Hypothalamus (tissue), 51 donors: ENCODE results near the gene MYOG.

Source experiments
- DNase-seq, 51 donors: peaks; one replicate each; lab custom pipeline; 2025; lab: John Stamatoyannopoulos, UW

The MYOG gene

DNA sequence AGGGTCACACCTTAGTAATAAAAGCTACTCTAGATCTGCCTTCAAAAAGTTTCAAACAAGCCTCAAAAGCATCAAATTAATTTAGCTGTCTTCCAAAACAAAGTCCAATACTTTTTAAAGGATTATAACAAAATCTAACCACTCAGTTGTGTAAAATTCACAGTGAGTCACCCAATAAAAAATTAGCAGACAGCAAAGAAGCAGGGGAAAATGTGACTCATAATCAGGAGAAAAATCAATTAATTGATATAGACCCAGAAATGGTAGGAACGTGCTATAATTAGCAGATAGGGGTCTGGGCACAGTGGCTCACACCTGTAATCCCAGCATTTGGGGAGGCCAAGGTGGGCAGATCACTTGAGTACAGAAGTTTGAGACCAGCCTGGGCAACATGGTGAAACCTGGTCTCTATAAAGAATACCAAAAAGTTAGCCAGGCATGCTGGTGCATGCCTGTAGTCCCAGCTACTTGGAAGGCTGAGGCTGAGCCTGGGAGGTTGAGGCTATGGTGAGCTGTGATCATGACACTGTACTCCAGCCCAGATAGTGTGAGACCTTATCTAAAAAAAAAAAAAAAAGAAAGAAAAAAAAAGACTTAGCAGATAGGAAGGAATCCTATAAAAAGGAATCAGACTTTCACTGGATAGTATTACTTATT lies 8.1 kb upstream of the MYOG start:
- DNase-seq = no peak

DNA sequence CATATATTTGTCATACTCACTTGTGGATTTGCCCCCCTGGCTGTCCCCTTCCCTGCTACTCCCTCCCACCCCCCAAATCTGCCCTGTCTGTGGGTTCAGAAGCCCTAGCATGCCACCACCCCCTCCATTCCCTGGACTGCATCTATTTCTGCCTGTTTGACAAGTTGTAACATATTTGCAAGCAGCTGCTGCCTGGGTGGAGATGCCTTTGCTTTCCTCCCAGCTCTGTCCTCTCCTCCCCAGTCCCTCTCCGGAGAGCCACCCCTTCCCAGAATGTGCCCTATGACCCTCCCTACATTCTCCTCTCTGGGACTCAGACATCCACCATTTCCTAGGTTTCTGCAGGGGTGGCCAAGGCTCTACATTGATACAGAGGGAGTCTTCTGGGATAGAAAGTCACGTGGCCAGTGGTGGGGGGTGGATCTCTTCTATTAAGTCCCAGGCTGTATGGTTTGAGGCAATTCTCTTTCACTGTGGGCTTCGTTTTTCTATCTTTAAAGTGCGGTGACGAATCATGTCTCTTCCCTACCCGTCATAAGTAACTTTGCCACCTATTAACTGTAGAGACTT lies 6.0 kb upstream of the MYOG start:
- no peak for DNase-seq

DNA sequence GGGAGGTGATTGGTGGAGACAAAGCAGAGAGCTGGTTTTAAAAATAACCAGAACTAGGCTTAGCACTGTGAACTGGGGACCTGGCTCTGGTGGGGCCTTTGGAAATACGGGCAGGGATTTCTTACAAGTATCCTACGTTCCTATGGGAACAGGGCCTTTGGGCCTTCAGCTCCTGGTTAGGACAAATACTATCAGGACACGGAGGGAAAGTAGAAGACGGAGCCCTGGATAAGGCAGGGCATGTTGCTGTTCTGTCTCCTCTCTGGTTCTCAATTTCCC lies 5.3 kb upstream of the MYOG start:
- DNase-seq = no peak

DNA sequence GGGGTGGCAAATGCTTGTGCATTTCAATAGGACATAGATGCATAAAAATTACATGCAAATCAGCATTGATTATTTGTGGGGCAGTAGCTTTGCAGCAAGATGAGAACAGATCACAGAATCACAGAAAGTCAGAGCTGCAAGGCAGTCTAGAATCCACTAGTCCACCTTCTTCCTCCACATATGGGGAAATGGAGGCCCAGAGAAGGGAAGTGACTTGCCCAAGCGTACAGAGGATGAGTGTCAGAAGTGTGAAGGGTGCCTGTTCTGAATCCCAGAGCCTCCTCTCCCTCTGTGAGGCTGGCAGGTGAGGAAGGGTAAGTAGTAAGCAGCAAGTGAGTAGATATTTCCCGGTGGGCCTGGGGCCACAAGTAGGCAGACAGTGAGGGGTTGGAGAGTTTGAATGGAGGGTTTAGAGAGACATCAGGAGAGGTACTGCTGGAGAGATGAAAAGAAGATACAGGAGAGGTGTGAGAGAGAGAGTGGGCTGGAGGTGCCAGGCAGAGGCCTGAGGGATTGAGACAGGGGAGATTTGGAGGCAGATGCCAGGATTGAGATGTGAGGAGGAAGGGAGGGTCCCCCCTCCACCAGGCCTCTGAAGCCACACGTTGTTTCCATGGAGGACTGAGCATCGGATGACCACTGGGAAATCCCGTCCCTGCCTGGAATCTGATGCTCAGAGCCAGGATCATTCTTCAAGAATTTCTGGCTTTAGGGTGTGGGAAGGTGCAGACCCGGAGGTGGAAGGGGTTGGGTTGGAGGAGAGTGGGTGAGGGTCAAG lies 4.8 kb upstream of the MYOG start:
- no peak for DNase-seq

DNA sequence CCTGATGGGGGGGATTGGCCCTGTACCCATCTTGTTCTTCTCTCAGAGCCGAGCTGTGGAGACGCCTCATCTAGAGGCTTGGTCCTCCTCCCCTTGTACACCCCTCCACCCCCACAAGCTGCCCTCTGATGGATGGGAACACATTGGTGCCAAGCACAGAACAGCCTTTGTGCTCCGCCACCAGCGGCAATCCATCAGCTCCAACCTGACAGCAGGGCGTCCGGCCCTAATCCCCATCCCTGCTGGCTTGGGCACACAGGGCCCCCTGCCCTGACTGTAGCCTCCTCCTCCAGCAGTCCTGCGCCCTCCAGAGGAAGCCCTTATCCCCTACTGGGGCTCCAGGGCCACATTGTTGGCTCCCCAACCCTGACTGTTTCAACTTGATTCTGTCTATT lies 3.8 kb upstream of the MYOG start:
- peak in 1 of 51 donors; percentile 24 for DNase-seq

DNA sequence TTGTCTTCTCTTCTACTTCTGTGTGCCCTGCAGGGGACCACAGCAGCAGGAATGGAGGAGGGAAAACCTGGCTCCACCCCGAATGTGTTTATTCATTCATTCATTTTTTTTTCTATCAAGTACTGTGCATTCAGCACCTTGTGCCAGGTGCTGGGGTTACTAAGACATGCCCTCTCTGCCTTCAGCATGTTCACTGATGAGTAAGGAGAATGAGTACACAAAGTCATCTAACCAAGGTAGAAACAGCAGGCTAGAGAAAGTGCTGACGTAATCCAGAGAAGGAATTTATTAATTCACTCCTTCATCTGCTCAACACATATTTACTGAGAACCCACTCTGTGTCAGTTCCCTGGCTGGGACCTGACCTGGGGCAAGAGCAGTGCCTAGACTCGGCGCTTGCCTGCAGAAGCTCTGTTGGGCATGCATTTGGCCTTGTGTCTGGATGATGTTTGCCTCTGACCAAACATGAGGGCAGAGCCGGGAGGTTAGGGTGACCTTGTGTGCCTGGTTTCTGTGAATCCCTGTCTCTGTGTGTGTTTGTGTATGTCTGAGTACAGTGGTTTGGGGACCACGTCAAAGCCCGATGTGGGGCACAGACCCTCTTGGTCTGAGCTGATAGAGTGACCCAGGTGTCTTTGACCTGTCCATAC lies 3.3 kb upstream of the MYOG start:
- no peak for DNase-seq

DNA sequence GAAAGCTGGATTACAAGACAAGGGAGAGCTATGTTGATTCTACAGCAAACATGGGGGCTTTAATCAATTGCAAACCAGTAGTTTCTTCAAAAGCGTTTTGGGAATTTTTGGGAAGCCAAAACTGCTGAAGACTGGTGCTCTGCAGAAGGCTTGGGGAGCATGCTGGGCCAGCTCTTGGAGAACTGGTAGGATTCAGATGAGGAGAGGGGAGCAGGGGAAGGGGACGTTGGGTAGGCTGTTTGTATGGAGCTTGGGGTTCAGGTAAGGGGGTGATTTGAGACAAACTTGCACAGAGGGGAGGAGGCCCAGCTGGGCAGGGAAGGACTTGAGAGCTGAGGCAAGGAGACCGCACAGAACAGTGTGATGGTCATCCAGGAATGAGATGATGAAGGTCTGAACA lies 2.6 kb upstream of the MYOG start:
- no peak for DNase-seq

DNA sequence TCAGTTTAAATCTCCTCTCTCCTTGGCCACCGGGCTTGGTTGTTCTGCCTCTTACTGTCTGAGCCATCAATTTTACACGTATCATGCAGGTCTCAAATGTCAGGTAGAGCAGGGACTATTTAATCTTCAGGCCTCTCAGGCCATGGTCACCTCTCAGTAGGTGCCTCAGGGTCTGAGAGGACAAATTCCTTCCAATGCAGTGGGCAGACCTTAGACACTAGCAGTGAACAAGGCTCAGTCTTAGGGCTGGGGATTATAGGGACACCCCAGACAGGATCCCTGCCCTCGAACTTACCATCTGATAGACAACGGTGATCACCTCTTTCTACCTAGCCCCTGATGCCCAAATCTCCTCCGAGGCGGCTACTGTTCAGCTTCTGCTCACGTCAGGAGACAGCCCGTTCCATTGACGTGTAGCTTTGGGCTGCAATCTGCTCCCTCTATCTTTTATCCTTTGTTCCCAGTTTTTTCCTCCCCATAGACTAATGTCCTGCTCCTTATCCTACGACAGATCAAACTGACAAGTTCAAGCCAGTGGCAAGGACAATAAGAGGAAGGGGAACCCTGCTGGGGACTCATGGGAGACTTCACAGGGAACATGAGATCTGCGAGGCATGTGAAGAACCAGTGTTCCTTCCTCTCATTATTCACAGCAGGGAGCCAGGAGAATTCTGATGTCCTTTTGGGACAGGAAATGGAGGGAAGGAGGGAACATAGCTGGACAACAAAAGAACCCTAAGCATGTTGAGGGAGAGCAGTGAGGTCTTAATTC lies 1.4 kb upstream of the MYOG start:
- no peak for DNase-seq

DNA sequence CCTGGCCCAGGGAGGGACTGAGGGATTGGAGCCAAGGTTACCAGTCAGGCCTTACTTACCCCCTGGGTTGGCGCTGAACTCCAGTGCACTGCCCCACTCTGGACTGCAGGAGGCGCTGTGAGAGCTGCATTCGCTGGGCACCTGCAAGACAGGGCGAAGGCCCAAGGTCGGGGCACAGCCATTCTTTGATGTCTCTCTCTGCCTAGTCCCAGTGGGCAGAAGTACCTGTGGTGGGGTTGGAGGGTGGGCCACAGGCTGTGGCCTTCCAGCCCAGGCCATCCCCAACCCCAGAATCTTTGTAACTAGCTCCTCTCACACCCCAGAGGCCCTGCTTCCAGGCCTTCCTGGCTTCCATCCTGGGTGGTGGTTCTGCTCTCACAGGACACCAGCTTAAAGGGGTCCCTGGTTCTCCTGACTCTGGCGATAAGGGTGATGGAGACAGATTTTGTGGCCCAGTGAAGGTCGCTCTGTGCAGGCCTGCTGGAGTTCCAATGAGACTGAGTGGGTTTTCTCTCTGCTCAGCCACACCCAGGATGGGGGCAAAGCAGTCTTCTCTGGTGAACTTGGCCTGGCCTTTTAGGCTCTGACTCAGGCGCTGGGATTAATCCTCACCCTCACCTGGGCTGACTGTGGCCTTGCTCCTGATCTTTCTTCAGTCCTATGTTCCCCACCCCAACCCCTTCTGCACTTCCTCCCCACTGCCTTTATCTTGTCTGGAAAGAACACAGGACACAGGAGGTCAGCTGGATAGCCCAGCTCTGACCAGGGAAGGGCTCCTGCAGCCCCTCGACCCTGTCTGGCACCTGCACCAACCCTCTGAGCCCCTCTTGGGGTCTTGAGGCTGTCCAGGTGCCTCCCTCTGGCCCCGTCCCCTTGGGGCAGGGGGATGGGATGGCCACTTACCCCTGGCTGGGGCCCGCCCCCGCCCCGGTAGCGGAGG lies 954 bp downstream of the MYOG start:
- DNase-seq = no peak

DNA sequence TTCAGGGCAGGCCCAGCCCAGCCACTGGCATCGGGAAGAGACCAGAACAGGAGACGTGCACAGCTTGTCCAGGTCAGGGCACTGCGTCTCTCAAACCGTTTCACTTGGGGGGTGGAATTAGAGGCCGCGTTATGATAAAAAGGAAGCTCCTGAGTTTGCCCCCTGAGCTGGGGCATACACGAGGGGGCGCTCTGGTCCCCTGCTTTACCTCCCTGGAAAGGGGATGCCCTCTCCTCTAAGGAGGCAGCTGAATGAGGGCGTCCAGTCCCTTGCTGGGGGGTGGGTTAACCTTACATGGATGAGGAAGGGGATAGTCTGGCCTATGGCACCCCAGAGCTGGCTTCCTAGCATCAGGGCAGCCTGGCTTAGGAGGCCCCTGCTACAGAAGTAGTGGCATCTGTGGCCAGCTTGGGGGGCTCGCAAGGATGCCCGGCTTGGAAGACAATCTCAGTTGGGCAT lies 2.3 kb downstream of the MYOG start:
- DNase-seq = no peak

DNA sequence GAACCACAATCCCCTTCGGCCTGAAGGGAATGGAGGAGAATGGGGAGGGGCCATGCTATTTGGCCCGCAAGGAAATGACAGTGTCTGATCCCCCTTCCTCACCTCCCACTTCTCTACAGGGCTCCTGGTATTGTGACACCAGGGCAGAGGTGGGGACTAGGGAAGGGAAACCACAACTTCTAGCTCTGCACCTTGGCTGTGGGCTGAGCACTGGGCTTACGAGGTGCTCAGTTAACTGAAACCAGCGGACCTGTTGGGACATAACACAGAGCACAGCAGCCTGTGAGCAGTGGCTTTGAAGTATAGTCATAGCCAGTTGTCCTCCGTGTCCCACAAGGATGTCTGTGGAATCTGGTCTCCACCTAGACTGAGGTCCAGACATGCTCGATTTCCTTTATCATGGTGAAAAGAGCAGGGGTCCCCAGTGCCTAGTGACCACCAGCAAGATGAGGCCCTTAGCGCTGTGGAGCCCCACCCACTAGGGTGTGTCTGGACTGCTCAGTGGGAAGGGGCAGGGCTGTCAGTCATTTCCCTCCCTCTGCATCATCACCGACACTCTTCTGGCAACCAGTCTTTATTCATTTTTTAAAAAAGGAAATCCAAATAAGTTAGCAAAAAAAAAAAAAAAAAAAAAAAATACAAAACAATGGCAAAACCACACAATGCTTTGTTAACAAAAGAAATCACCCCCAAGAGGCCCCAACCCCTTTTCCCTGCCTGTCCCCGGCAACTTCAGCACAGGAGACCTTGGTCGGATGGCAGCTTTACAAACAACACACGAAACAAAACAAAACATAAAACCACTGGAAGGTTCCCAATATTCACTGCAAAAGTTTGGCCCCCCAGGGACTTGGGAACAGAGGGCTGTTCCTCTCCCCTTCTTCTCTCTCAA lies 3.0 kb downstream of the MYOG start:
- no peak for DNase-seq

DNA sequence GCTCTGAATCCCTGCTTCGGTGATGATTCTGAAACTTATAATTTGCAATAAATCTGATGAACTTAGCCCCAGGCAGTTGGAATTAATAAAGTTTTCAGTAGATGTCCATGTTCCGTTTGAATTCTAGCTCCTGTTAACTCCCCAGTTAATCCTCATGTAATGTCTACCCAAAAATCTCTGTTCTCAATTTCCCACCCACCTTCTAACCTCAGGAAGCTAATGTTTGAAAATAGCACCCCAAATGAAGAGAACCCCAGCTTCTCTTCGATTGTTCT lies 3.6 kb downstream of the MYOG start:
- no peak for DNase-seq

DNA sequence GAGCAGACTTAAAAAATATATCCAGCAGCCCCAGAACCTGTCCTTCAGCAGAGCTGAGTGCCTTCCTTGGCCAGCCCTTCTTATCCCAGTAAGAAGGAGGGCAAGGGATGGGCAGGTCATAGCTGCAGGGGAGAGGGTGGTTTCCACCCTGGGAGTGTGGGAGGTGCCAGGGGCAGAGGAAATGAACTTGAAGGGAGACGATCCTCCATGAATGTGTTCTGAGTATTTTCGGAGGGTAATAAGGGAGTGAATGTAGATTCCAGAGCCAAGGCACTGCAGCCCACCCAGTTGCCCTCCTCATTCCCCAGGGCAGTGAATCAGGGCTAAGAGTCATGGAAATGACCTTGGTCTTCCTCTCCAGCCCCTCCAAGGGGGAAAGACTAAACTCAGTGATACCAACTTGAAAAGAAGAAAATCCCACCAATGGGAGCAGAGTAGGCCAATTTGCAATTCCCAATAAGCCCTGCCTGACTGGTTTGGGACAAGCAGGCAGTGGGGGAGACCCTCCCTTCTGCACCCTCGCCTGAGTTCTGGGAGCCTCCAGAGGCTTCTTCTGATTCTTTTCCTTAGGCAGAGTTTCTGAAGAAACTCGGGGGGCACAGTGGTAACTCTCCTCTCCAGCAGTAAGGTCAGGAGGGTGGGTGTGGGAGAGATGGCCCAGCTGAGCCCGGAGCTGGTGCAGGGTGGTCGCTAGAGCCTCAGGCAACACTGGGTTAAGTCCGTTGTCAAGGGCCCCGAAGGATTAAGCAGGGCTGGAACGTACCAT lies 4.2 kb downstream of the MYOG start:
- no peak for DNase-seq

DNA sequence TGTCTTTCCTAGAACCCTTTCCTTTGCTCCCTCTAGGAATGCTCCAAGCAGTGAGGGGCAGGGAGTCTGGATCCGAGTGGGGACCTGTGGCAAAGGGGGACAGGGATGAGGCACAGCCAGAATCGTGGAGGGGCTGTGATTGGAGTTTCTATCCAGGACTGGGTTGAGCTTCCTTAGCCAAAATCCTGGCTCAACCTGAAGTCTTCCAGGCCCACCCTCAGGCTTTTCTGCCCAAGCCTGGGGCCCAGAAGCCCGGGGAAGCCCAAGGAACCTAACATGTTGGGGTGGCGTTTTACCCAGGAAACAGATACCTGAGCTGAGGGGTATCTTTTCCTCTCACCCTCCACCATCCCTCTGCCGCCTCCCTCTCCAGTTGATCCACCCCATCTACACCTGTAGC lies 5.4 kb downstream of the MYOG start:
- no peak for DNase-seq

DNA sequence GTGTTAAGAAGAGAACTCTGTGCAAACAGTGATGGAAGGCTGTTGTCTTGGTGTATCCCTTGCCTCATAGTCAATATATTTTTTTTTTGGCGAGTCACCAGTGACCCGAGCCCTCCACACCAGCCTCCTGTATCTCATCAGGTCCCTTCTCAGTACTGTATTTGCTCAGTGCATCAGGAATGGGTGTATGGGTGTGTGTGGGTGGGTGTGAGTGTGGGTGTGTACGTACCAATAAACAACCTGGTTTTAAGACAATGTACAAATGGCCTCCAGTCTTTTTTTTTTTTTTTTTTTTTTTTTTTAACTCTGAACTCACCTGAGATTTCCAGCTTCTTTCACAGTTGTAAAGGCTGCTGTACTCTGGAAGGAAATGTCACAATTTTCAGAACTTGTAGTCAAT lies 7.3 kb downstream of the MYOG start:
- no peak for DNase-seq

DNA sequence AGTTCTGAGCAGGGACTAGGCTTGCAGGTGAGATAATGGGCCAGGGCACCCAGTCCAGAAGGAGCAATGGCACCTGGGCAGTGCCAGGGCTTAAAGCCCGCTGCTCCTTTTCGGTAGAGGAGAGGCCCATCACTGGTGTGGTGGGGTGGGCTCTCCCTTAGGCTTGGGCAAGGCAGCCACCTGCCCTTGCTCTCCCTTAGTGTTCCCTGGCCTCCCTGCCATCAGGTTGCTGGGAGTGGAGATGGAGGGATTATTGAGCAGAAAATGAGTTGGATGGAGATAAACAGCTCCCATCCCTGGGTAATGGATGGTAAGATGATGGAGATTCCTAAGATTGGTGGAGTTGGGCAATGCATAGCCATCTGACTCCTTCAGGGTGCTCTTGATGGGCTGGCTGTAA lies 7.9 kb downstream of the MYOG start:
- no peak for DNase-seq

DNA sequence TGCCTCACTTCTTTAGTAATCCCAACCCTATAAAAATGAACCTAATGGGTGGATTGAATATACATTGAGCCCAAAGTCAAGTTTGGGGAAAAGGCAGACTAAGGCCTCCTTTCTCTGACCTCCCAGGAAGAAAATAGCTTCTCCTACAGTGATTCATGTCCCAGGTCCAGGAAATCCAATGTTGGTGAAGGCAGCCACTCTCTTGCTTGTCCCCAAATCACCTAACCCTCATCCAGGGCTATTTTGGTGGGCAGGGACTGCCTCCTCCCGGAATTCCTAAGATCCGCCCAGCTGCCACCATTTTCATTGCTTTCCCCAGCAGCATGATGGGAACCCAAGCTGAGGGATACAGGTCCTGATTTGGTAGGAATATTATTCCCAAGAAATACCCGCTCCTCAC lies 8.4 kb downstream of the MYOG start:
- DNase-seq = no peak

DNA sequence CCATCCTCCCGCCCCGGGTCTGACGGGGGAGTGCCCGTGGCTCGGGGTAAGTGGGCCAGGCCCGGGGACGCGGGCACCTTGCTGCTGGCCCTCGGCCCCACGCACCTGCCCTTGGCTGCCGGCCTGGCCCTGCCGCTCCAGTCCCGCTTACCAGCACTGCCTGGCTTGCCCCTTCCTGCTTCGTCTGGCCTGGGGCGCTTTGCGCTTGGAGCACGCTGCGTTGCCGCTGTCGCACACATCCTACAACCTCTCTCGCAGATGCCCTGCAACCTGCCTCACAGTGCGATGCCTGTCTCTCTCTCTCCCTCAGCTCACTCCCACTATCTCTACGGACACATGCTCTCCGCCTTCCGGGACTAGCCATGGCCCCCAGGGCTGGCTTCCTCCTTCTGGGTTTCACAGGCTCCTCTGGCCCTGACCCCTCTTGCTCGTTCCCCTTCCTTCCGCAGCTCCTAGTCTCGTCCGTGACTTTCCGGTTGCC lies 9.7 kb downstream of the MYOG start:
- no peak for DNase-seq
